ENCODE data around the gene APBB2. TPM values are rescaled to one million over a fixed set of nuclear protein-coding genes. Genes with fewer than 3 reads are reported as not detected.

The APBB2 gene
- total and polyA plus RNA-seq, 2 donors (not counting 1 experiment from before 2014, with no cell fraction given) = 4.4 to 15.8 TPM

- no peaks in the 10 kb centered on the region for H3K9me3 Mint-ChIP-seq (ENCODE audit: insufficient read depth)
- H3K36me3 ChIP-seq (replicated peaks in 1 of 2; ENCODE audit: control extremely low read depth in 1 of 2, control insufficient read depth in 1 of 2, extremely low read depth in 1 of 2, insufficient read depth in 2 of 2, low read length in 1 of 2) = no peaks in the 10 kb centered on the region
- no peaks in the 10 kb centered on the region for H3K27me3 ChIP-seq (replicated peaks in 1 of 4; ENCODE audit: control extremely low read depth in 1 of 4, control insufficient read depth in 3 of 4, insufficient read depth in 4 of 4, low read length in 3 of 4)
- H3K4me3 ChIP-seq (ENCODE audit: control extremely low read depth in 1 of 5, extremely low read depth in 1 of 5, insufficient read depth in 1 of 5, low read depth in 2 of 5, low read length in 4 of 5) = no peak overlapping the region
- POLR2A ChIA-PET = no interaction called here
- no peaks in the 10 kb centered on the region for H3K79me2 ChIP-seq (ENCODE audit: control insufficient read depth, insufficient read depth, low read length)
- peaks cover 4% of the 10 kb centered on the region for H3K27me3 Mint-ChIP-seq
- TF ChIP-seq CTCF (IDR thresholded peaks at IDR 0.05) = no peak
- TF ChIP-seq EZH2 (IDR thresholded peaks at IDR 0.05; ENCODE audit: borderline replicate concordance, insufficient read depth, low read depth, low read length, poor library complexity, severe bottlenecking) = no peak
- H3K9me3 ChIP-seq (ENCODE audit: control extremely low read depth in 1 of 3, control insufficient read depth in 2 of 3, insufficient read depth in 1 of 3, low read length in 2 of 3) = no peaks in the 10 kb centered on the region
- H3K4me3 Mint-ChIP-seq = no peak overlapping the region
- WGBS (ENCODE audit: insufficient coverage) = 93% methylated on average over 3 of the region's 4 CpGs
- H4K20me1 ChIP-seq (ENCODE audit: control insufficient read depth, insufficient read depth, low read length, poor library complexity, severe bottlenecking) = no peaks in the 10 kb centered on the region
- H3K4me1 Mint-ChIP-seq = no peaks in the 10 kb centered on the region
- intact Hi-C loops (cut with micrococcal nuclease) = no loop called here
- DNase-seq = no peak
- no peak overlapping the region for H2AFZ ChIP-seq (ENCODE audit: insufficient read depth, low read depth, low read length, poor library complexity, severe bottlenecking)
- no peak overlapping the region for H3K27ac ChIP-seq (ENCODE audit: low read length in 2 of 2)
- no peaks in the 10 kb centered on the region for H3K4me1 ChIP-seq (ENCODE audit: control insufficient read depth in 2 of 2, insufficient read depth in 2 of 2, low read length in 2 of 2)
- no peak overlapping the region for H3K27ac Mint-ChIP-seq
- no peak overlapping the region for H3K4me2 ChIP-seq (replicated peaks; ENCODE audit: low read depth, low read length, poor library complexity, severe bottlenecking)
- CTCF ChIA-PET = no interaction called here
- no peak for ATAC-seq (ENCODE audit: low read depth)
- H3K9ac ChIP-seq (ENCODE audit: low read length) = no peak overlapping the region
Measured at GRCh38 chr4:40984051-40984450, 230.3 kb downstream of the APBB2 start.

- ChIA-PET POLR2A (no interaction called here), CTCF (no interaction called here)
- no peak for TF ChIP-seq CTCF (IDR thresholded peaks at IDR 0.05)
- no peak for TF ChIP-seq EZH2 (IDR thresholded peaks at IDR 0.05; ENCODE audit: borderline replicate concordance, insufficient read depth, low read depth, low read length, poor library complexity, severe bottlenecking)
- H3K27me3 ChIP-seq (replicated peaks in 1 of 4; ENCODE audit: control extremely low read depth in 1 of 4, control insufficient read depth in 3 of 4, insufficient read depth in 4 of 4, low read length in 3 of 4) = no peaks in the 10 kb centered on the region
- no peaks in the 10 kb centered on the region for H4K20me1 ChIP-seq (ENCODE audit: control insufficient read depth, insufficient read depth, low read length, poor library complexity, severe bottlenecking)
- H3K9me3 ChIP-seq (ENCODE audit: control extremely low read depth in 1 of 3, control insufficient read depth in 2 of 3, insufficient read depth in 1 of 3, low read length in 2 of 3) = peaks cover 0 to 2% (median 1%) of the 10 kb centered on the region in 3 donors
- intact Hi-C loops (cut with micrococcal nuclease) = no loop called here
- DNase-seq = no peak
- no peaks in the 10 kb centered on the region for H3K9me3 Mint-ChIP-seq (ENCODE audit: insufficient read depth)
- no peak overlapping the region for H3K4me3 ChIP-seq (ENCODE audit: control extremely low read depth in 1 of 5, extremely low read depth in 1 of 5, insufficient read depth in 1 of 5, low read depth in 2 of 5, low read length in 4 of 5)
- no peaks in the 10 kb centered on the region for H3K36me3 ChIP-seq (replicated peaks in 1 of 2; ENCODE audit: control extremely low read depth in 1 of 2, control insufficient read depth in 1 of 2, extremely low read depth in 1 of 2, insufficient read depth in 2 of 2, low read length in 1 of 2)
- no peak overlapping the region for H2AFZ ChIP-seq (ENCODE audit: insufficient read depth, low read depth, low read length, poor library complexity, severe bottlenecking)
- H3K9ac ChIP-seq (ENCODE audit: low read length) = no peak overlapping the region
- no peaks in the 10 kb centered on the region for H3K4me1 ChIP-seq (ENCODE audit: control insufficient read depth in 2 of 2, insufficient read depth in 2 of 2, low read length in 2 of 2)
- ATAC-seq (ENCODE audit: low read depth) = no peak
- peaks cover 4% of the 10 kb centered on the region for H3K27me3 Mint-ChIP-seq
- no peaks in the 10 kb centered on the region for H3K79me2 ChIP-seq (ENCODE audit: control insufficient read depth, insufficient read depth, low read length)
- H3K27ac ChIP-seq (ENCODE audit: low read length in 2 of 2) = no peak overlapping the region
- WGBS (ENCODE audit: insufficient coverage) = 29% methylated on average over 1 of the region's 1 CpG
- no peak overlapping the region for H3K4me3 Mint-ChIP-seq
- no peak overlapping the region for H3K27ac Mint-ChIP-seq
- no peaks in the 10 kb centered on the region for H3K4me1 Mint-ChIP-seq
- H3K4me2 ChIP-seq (replicated peaks; ENCODE audit: low read depth, low read length, poor library complexity, severe bottlenecking) = no peak overlapping the region
Measured at GRCh38 chr4:40980318-40980883, 233.9 kb downstream of the APBB2 start.
